Measurements from ENCODE around the gene HAVCR2.

HAVCR2 gene

DNA sequence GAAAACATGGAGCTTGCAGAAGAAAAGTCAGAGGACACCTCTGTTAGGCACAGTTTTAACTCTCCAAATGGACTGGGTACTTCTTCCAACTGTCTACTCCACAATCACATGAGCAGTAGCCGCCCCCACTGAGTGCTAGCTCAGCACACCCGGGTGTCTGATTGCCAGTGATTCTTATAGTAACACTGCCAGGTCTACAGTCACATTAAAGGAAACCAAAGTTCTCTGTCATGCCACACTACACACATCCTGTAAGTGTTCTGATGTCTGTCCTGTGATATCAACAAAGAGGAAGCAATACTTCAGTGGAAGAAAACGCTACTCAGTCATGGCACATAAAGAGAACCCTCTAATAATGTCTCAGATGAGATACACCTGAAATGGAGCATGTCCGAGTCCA is at the start of gene HAVCR2:
TSS of gene HAVCR2 (minus strand) at position 69 of the 400 bp plus-strand sequence. CDS start at position 8, 61 bp downstream.
- Histone ChIP-seq H3K27ac (ENCODE audit: low read depth, low read length) (no peak within 1 kb of the TSS), H3K4me3 (ENCODE audit: low read length) (peak within 1 kb of the TSS; percentile 36), H3K4me1 (ENCODE audit: control insufficient read depth, insufficient read depth, low read length) (no peaks in the 10 kb centered on the region), H3K27me3 (ENCODE audit: control insufficient read depth, insufficient read depth, low read length) (no peaks in the 10 kb centered on the region), H3K9ac (ENCODE audit: low read length) (no peak within 1 kb of the TSS), H3K36me3 (ENCODE audit: control insufficient read depth, insufficient read depth, low read length) (no peaks in the 10 kb centered on the region)

- Histone ChIP-seq H3K27ac (ENCODE audit: low read depth, low read length) (no peak overlapping the region), H3K9ac (ENCODE audit: low read length) (no peak overlapping the region), H3K4me3 (ENCODE audit: low read length) (no peak overlapping the region), H3K36me3 (ENCODE audit: control insufficient read depth, insufficient read depth, low read length) (no peaks in the 10 kb centered on the region), H3K4me1 (ENCODE audit: control insufficient read depth, insufficient read depth, low read length) (no peaks in the 10 kb centered on the region), H3K27me3 (ENCODE audit: control insufficient read depth, insufficient read depth, low read length) (no peaks in the 10 kb centered on the region)
Observed at GRCh38 chr5:157157293-157157891, 48.5 kb upstream of the HAVCR2 start.

- Histone ChIP-seq H3K9ac (ENCODE audit: low read length) (no peak overlapping the region), H3K27ac (ENCODE audit: low read depth, low read length) (no peak overlapping the region), H3K27me3 (ENCODE audit: control insufficient read depth, insufficient read depth, low read length) (no peaks in the 10 kb centered on the region), H3K4me3 (ENCODE audit: low read length) (no peak overlapping the region), H3K4me1 (ENCODE audit: control insufficient read depth, insufficient read depth, low read length) (no peaks in the 10 kb centered on the region), H3K36me3 (ENCODE audit: control insufficient read depth, insufficient read depth, low read length) (no peaks in the 10 kb centered on the region)
Observed at GRCh38 chr5:157155297-157155696, 46.5 kb upstream of the HAVCR2 start.

GRCh38 chr5:157150995-157151394 is 42.2 kb upstream of the HAVCR2 start:
- H3K9ac ChIP-seq (ENCODE audit: low read length): no peak overlapping the region
- H3K4me3 ChIP-seq (ENCODE audit: low read length): no peak overlapping the region
- no peaks in the 10 kb centered on the region for H3K4me1 ChIP-seq (ENCODE audit: control insufficient read depth, insufficient read depth, low read length)
- no peaks in the 10 kb centered on the region for H3K27me3 ChIP-seq (ENCODE audit: control insufficient read depth, insufficient read depth, low read length)
- no peaks in the 10 kb centered on the region for H3K36me3 ChIP-seq (ENCODE audit: control insufficient read depth, insufficient read depth, low read length)
- no peak overlapping the region for H3K27ac ChIP-seq (ENCODE audit: low read depth, low read length)

DNA sequence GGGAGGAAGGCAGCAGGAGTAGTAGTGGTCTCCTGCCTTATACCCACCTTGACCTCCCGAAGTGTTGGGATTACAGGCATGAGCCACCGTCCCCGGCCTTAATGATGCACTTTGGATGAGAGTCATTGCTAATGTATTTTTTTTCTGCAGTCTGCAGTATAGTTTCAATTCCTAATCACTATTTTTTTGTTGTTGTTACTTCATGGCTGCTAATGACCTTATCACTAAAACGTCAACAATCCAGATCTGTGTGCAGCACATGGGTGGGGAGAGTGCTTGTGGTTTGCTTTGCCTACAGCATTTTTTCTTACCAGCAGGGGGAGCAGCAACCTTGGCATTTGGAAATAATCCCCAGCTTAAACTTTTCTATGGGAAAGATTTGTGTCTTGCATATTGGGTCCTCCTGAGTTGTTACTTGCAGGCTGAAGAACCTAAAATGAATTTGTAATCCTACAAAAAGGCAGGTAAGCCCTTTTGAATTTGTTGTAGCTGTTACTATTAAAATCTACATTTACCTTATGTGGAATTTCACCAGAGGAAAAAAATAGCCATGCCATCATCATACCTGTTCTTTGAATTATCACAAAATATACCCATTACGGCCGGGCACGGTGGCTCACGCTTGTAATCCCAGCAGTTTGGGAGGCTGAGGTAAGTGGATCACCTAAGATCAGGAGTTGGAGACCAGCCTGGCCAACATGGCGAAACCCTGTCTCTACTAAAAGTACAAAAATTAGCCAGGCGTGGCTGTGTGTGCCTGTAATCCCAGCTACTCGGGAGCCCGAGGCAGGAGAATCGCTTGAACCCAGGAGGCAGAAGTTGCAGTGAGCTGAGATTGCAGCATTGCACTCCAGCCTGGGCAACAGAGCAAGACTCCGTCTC is 40.1 kb upstream of the HAVCR2 start:
- Histone ChIP-seq H3K4me3 (ENCODE audit: low read length) (no peak overlapping the region), H3K36me3 (ENCODE audit: control insufficient read depth, insufficient read depth, low read length) (no peaks in the 10 kb centered on the region), H3K4me1 (ENCODE audit: control insufficient read depth, insufficient read depth, low read length) (no peaks in the 10 kb centered on the region), H3K9ac (ENCODE audit: low read length) (no peak overlapping the region), H3K27ac (ENCODE audit: low read depth, low read length) (no peak overlapping the region), H3K27me3 (ENCODE audit: control insufficient read depth, insufficient read depth, low read length) (no peaks in the 10 kb centered on the region)

GRCh38 chr5:157143127-157143971 is 34.5 kb upstream of the HAVCR2 start:
- Histone ChIP-seq H3K27me3 (ENCODE audit: control insufficient read depth, insufficient read depth, low read length) (no peaks in the 10 kb centered on the region), H3K27ac (ENCODE audit: low read depth, low read length) (peak overlapping the region; percentile 93), H3K4me1 (ENCODE audit: control insufficient read depth, insufficient read depth, low read length) (peaks cover 8% of the 10 kb centered on the region), H3K4me3 (ENCODE audit: low read length) (peak overlapping the region; percentile 89), H3K9ac (ENCODE audit: low read length) (peak overlapping the region; percentile 19), H3K36me3 (ENCODE audit: control insufficient read depth, insufficient read depth, low read length) (no peaks in the 10 kb centered on the region)

DNA sequence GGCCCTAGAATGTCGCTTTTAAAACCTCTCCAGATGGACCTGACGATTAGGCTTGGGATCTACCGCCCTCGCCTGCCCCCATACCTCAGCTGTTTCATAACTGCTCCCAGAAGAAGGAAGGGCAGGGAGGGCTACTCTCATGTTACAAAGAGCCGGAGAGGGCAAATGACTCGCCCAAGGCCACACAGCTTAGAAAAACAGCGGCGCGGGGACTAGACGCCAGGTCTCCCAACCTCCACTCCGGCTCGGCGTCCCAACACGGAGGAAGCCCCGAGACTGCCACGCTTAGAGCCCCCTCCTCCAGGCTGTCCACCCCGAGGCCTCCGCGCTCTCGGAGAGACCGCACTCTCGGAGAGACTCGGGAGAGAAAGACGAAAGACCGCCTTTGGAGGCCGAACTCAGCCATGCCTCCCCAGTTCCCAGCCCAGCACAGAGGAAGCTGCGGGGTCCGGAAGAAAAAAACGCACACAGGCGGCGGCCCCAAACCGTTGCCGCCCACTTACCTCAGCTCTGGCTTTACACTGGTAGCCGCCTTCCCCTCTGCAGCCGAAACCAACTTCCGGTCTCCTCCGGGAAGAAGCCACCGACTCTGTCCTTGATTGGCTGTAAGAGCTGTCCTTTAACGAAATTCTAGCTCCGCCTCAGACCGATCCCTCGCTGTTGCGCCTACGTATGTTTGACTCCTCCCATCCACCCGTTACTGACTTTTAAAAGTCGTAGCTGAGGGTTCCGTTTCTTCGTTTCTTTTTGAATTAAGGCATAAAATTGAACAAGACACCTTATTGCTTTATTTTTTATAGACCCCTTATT is 33.7 kb upstream of the HAVCR2 start, which contains the start of gene MED7:
TSS of gene MED7 (minus strand) at position 549 of the 810 bp plus-strand sequence. CDS start 3,434 bp downstream, outside the sequence.
- Histone ChIP-seq H3K36me3 (ENCODE audit: control insufficient read depth, insufficient read depth, low read length) (peaks cover 4% of the 10 kb centered on the region), H3K9ac (ENCODE audit: low read length) (peak within 1 kb of the TSS; percentile 93), H3K4me3 (ENCODE audit: low read length) (peak within 1 kb of the TSS; percentile 89), H3K4me1 (ENCODE audit: control insufficient read depth, insufficient read depth, low read length) (peaks cover 8% of the 10 kb centered on the region), H3K27me3 (ENCODE audit: control insufficient read depth, insufficient read depth, low read length) (no peaks in the 10 kb centered on the region), H3K27ac (ENCODE audit: low read depth, low read length) (peak within 1 kb of the TSS; percentile 93)

DNA sequence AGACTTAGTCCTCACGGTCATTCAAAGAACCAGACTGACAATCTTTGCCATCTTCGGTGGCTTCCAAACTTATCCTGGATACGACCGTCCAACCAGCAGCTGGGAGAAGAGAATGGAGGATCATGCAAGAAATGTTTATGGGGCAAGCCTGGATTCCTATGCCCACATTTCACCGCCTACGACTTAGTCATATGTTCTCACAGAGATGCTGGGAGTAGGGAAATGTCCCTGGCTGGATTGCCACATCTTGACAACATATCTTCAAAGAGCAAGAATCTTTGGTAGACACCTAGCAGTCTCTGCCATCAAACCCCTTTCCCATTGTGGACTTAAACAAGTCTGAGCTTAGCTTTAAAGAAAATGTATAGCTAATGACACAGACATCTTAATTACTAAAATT is 28.8 kb upstream of the HAVCR2 start:
- H3K27ac ChIP-seq (ENCODE audit: low read depth, low read length): no peak overlapping the region
- no peaks in the 10 kb centered on the region for H3K27me3 ChIP-seq (ENCODE audit: control insufficient read depth, insufficient read depth, low read length)
- peaks cover 8% of the 10 kb centered on the region for H3K36me3 ChIP-seq (ENCODE audit: control insufficient read depth, insufficient read depth, low read length)
- peaks cover 8% of the 10 kb centered on the region for H3K4me1 ChIP-seq (ENCODE audit: control insufficient read depth, insufficient read depth, low read length)
- H3K9ac ChIP-seq (ENCODE audit: low read length): no peak overlapping the region
- no peak overlapping the region for H3K4me3 ChIP-seq (ENCODE audit: low read length)

- Histone ChIP-seq H3K27ac (ENCODE audit: low read depth, low read length) (no peak overlapping the region), H3K4me3 (ENCODE audit: low read length) (no peak overlapping the region), H3K4me1 (ENCODE audit: control insufficient read depth, insufficient read depth, low read length) (no peaks in the 10 kb centered on the region), H3K36me3 (ENCODE audit: control insufficient read depth, insufficient read depth, low read length) (peaks cover under 1% of the 10 kb centered on the region), H3K27me3 (ENCODE audit: control insufficient read depth, insufficient read depth, low read length) (no peaks in the 10 kb centered on the region), H3K9ac (ENCODE audit: low read length) (no peak overlapping the region)
Observed at GRCh38 chr5:157132281-157132612, 23.4 kb upstream of the HAVCR2 start.

DNA sequence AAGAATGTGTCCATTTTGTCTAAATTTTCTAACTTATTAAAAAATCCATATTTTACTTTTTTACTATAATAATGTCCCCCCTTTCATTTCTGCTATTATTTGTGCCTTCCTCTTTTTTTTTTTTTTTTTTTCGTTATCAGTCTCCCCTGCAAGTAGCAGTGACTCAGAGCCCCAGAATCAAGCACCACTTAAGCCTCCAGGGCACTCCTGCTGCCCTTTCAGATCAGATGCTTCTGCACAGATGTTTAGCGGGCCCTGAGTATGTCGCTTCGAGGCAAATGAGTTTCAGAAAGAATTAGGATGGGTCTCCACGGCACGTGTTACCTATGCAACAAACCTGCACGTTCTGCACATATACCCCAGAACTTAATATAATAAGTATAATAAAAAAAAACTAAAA is 22.1 kb upstream of the HAVCR2 start:
- Histone ChIP-seq H3K4me1 (ENCODE audit: control insufficient read depth, insufficient read depth, low read length) (no peaks in the 10 kb centered on the region), H3K27me3 (ENCODE audit: control insufficient read depth, insufficient read depth, low read length) (no peaks in the 10 kb centered on the region), H3K36me3 (ENCODE audit: control insufficient read depth, insufficient read depth, low read length) (no peaks in the 10 kb centered on the region), H3K4me3 (ENCODE audit: low read length) (no peak overlapping the region), H3K27ac (ENCODE audit: low read depth, low read length) (no peak overlapping the region), H3K9ac (ENCODE audit: low read length) (no peak overlapping the region)

DNA sequence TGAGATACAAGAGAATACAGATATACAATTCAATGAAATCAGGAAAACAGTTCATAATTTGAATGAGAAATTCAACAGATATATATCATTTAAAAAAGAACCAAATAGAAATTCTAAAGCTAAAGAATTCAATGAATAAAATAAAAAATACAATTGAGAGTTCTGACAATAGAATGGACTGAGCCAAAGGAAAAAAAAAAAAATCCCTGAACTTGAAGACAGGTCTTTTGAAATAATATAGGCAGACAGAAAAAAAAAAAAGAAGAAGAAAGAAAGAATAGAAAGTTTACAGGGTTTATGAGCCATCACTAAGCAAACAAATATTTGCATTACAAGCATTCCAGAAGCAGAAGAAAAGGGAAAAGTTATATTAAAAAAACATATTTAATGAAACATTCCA is 12.9 kb upstream of the HAVCR2 start:
- no peaks in the 10 kb centered on the region for H3K4me1 ChIP-seq (ENCODE audit: control insufficient read depth, insufficient read depth, low read length)
- no peaks in the 10 kb centered on the region for H3K36me3 ChIP-seq (ENCODE audit: control insufficient read depth, insufficient read depth, low read length)
- H3K27ac ChIP-seq (ENCODE audit: low read depth, low read length): no peak overlapping the region
- no peaks in the 10 kb centered on the region for H3K27me3 ChIP-seq (ENCODE audit: control insufficient read depth, insufficient read depth, low read length)
- no peak overlapping the region for H3K9ac ChIP-seq (ENCODE audit: low read length)
- H3K4me3 ChIP-seq (ENCODE audit: low read length): no peak overlapping the region
